HepG2 (cell line): ENCODE results near the gene HARS2. TPM values are rescaled to one million over a fixed set of nuclear protein-coding genes. Genes with fewer than 3 reads are reported as not detected.

Source experiments
- BORCS8-MEF2B ChIP-seq: sonication (generic); formaldehyde crosslinking; IDR thresholded peaks from 2 replicates; pipeline ENCODE4 v1.8.0; 2022; ENCODE audit warnings: mild to moderate bottlenecking, missing genetic modification reagents
- CTCF ChIP-seq: sonication (generic); formaldehyde crosslinking; IDR thresholded peaks from 2 replicates; pipeline ENCODE4 v1.5.0; 2020; ENCODE audit warnings: mild to moderate bottlenecking, missing genetic modification reagents, moderate library complexity
- MTF2 ChIP-seq: sonication (generic); formaldehyde crosslinking; IDR thresholded peaks from 2 replicates; pipeline ENCODE4 v1.5.0; 2020; ENCODE audit warnings: missing genetic modification reagents, borderline replicate concordance
- MXD4 ChIP-seq: IDR thresholded peaks from 2 replicates; pipeline ENCODE4 v1.6.1; 2016; ENCODE audit warnings: mild to moderate bottlenecking, missing biosample characterization, missing genetic modification reagents
- NFE2L1 ChIP-seq: sonication (generic); formaldehyde crosslinking; IDR thresholded peaks from 2 replicates; pipeline ENCODE4 v1.4.0; 2020; ENCODE audit warnings: missing genetic modification reagents, mild to moderate bottlenecking, borderline replicate concordance
- PPARG ChIP-seq: conservative IDR thresholded peaks from 2 replicates; pipeline ENCODE4 v1.6.1; 2016; ENCODE audit warnings: missing biosample characterization, missing genetic modification reagents
- RFXAP ChIP-seq: sonication (generic); formaldehyde crosslinking; IDR thresholded peaks from 2 replicates; pipeline ENCODE4 v1.4.0; 2020; ENCODE audit warnings: missing genetic modification reagents, borderline replicate concordance
- TEF ChIP-seq: sonication (generic); formaldehyde crosslinking; IDR thresholded peaks from 2 replicates; pipeline ENCODE4 v1.5.0; 2020; ENCODE audit warnings: missing genetic modification reagents
- ZBTB3 ChIP-seq: sonication (generic); formaldehyde crosslinking; IDR thresholded peaks from 2 replicates; pipeline ENCODE4 v1.4.0; 2020; ENCODE audit warnings: low read depth, mild to moderate bottlenecking, moderate library complexity, missing genetic modification reagents, borderline replicate concordance
- polyA plus RNA-seq, 8 experiments: library from polyadenylated mRNA; depleted of rRNA in 3 of 8; stranded (reverse) in 7 of 8; unstranded in 1 of 8; fragments of >200 nt; fragmentation: Illumina TruSeq in 4 of 8; extraction: Trizol in 4 of 8; gene quantifications; 2 replicates each; pipeline versions ENCODE4 v1.2.1 to v1.2.3, GENCODE V29; 2011 to 2016; ENCODE audit warnings: low read depth in 4 of 8, missing spikeins in 1 of 8, mixed read lengths in 1 of 8; ENCODE audit not compliant: insufficient read depth in 1 of 8
- total RNA-seq, 5 experiments: library from RNA; depleted of rRNA; stranded (reverse); fragments of >200 nt; fragmentation: Illumina TruSeq; extraction: Trizol; gene quantifications; 2 replicates each; pipeline ENCODE4 v1.2.3, GENCODE V29; 2016; ENCODE audit warnings: low read depth in 1 of 5
- TF ChIP-seq, protein P1 (sequence below): sonication (generic); formaldehyde crosslinking; IDR thresholded peaks from 2 replicates; pipeline ENCODE4 v1.5.0; 2020; ENCODE audit warnings: mild to moderate bottlenecking, missing genetic modification reagents, borderline replicate concordance
- TF ChIP-seq, protein P2 (sequence below): sonication (generic); formaldehyde crosslinking; IDR thresholded peaks from 2 replicates; pipeline ENCODE4 v1.4.0; 2020; ENCODE audit warnings: missing genetic modification reagents, borderline replicate concordance

HARS2 gene
- total and polyA plus RNA-seq, 2 of the 13 experiments (the other 11 are each of a cell fraction or from before 2014, with no cell fraction given), result 17.9 to 25.8 TPM

- TF ChIP-seq, protein P1, sequence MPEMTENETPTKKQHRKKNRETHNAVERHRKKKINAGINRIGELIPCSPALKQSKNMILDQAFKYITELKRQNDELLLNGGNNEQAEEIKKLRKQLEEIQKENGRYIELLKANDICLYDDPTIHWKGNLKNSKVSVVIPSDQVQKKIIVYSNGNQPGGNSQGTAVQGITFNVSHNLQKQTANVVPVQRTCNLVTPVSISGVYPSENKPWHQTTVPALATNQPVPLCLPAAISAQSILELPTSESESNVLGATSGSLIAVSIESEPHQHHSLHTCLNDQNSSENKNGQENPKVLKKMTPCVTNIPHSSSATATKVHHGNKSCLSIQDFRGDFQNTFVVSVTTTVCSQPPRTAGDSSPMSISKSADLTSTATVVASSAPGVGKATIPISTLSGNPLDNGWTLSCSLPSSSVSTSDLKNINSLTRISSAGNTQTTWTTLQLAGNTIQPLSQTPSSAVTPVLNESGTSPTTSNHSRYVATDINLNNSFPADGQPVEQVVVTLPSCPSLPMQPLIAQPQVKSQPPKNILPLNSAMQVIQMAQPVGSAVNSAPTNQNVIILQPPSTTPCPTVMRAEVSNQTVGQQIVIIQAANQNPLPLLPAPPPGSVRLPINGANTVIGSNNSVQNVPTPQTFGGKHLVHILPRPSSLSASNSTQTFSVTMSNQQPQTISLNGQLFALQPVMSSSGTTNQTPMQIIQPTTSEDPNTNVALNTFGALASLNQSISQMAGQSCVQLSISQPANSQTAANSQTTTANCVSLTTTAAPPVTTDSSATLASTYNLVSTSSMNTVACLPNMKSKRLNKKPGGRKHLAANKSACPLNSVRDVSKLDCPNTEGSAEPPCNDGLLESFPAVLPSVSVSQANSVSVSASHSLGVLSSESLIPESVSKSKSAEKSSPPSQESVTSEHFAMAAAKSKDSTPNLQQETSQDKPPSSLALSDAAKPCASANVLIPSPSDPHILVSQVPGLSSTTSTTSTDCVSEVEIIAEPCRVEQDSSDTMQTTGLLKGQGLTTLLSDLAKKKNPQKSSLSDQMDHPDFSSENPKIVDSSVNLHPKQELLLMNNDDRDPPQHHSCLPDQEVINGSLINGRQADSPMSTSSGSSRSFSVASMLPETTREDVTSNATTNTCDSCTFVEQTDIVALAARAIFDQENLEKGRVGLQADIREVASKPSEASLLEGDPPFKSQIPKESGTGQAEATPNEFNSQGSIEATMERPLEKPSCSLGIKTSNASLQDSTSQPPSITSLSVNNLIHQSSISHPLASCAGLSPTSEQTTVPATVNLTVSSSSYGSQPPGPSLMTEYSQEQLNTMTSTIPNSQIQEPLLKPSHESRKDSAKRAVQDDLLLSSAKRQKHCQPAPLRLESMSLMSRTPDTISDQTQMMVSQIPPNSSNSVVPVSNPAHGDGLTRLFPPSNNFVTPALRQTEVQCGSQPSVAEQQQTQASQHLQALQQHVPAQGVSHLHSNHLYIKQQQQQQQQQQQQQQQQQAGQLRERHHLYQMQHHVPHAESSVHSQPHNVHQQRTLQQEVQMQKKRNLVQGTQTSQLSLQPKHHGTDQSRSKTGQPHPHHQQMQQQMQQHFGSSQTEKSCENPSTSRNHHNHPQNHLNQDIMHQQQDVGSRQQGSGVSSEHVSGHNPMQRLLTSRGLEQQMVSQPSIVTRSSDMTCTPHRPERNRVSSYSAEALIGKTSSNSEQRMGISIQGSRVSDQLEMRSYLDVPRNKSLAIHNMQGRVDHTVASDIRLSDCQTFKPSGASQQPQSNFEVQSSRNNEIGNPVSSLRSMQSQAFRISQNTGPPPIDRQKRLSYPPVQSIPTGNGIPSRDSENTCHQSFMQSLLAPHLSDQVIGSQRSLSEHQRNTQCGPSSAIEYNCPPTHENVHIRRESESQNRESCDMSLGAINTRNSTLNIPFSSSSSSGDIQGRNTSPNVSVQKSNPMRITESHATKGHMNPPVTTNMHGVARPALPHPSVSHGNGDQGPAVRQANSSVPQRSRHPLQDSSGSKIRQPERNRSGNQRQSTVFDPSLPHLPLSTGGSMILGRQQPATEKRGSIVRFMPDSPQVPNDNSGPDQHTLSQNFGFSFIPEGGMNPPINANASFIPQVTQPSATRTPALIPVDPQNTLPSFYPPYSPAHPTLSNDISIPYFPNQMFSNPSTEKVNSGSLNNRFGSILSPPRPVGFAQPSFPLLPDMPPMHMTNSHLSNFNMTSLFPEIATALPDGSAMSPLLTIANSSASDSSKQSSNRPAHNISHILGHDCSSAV (CRISPR knock-in tag), result no peak
- peak; percentile 88 for TF ChIP-seq MXD4 (CRISPR knock-in tag)
- no peak for TF ChIP-seq ZBTB3 (CRISPR knock-in tag)
- TF ChIP-seq NFE2L1 (CRISPR knock-in tag), result no peak
- no peak for TF ChIP-seq RFXAP (CRISPR knock-in tag)
- peak; percentile 76 for TF ChIP-seq BORCS8-MEF2B
- no peak for TF ChIP-seq TEF (CRISPR knock-in tag)
- TF ChIP-seq CTCF (CRISPR knock-in tag), result no peak; the same call in none of the 2 replicates
- TF ChIP-seq MTF2 (CRISPR knock-in tag), result no peak
- peak; percentile 60; the same call in 1 of the 2 replicates for TF ChIP-seq PPARG (CRISPR knock-in tag)
- TF ChIP-seq, protein P2, sequence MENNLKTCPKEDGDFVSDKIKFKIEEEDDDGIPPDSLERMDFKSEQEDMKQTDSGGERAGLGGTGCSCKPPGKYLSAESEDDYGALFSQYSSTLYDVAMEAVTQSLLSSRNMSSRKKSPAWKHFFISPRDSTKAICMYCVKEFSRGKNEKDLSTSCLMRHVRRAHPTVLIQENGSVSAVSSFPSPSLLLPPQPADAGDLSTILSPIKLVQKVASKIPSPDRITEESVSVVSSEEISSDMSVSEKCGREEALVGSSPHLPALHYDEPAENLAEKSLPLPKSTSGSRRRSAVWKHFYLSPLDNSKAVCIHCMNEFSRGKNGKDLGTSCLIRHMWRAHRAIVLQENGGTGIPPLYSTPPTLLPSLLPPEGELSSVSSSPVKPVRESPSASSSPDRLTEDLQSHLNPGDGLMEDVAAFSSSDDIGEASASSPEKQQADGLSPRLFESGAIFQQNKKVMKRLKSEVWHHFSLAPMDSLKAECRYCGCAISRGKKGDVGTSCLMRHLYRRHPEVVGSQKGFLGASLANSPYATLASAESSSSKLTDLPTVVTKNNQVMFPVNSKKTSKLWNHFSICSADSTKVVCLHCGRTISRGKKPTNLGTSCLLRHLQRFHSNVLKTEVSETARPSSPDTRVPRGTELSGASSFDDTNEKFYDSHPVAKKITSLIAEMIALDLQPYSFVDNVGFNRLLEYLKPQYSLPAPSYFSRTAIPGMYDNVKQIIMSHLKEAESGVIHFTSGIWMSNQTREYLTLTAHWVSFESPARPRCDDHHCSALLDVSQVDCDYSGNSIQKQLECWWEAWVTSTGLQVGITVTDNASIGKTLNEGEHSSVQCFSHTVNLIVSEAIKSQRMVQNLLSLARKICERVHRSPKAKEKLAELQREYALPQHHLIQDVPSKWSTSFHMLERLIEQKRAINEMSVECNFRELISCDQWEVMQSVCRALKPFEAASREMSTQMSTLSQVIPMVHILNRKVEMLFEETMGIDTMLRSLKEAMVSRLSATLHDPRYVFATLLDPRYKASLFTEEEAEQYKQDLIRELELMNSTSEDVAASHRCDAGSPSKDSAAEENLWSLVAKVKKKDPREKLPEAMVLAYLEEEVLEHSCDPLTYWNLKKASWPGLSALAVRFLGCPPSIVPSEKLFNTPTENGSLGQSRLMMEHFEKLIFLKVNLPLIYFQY (CRISPR knock-in tag), result peak; percentile 84
Measured at GRCh38 chr5:140664359-140665119, 26.7 kb upstream of the HARS2 start, which contains the start of gene WDR55 (continued).
